Measurements from ENCODE around the gene TRIM2.
A peak's percentile ranks its signal among the peaks of the same experiment; 100 is the strongest.

The TRIM2 gene

GRCh38 chr4:153332936-153333335 is 128.7 kb downstream of the TRIM2 start:
- DNase-seq = no peak
- Histone ChIP-seq H4K5ac (ENCODE audit: low read length) (no peak overlapping the region), H2BK120ac (ENCODE audit: low read depth, low read length) (no peak overlapping the region), H4K8ac (ENCODE audit: low read depth, low read length) (no peak overlapping the region), H3K79me2 (ENCODE audit: control insufficient read depth, insufficient read depth, low read length) (no peaks in the 10 kb centered on the region), H3K23ac (ENCODE audit: low read length) (no peak overlapping the region), H3K4me1 (ENCODE audit: control insufficient read depth, low read depth, low read length) (no peaks in the 10 kb centered on the region), H3K27me3 (ENCODE audit: insufficient read depth, low read length, poor library complexity) (no peaks in the 10 kb centered on the region), H3K56ac (ENCODE audit: low read length) (no peak overlapping the region), H3K4me3 (ENCODE audit: low read length) (no peak overlapping the region), H3K4me2 (ENCODE audit: low read length) (no peak overlapping the region), H3K18ac (ENCODE audit: low read length) (no peak overlapping the region), H3K27ac (ENCODE audit: low read depth, low read length) (no peak overlapping the region), H3K9ac (ENCODE audit: low read length) (no peak overlapping the region), H3K4ac (ENCODE audit: low read depth, low read length) (no peak overlapping the region), H2AK5ac (ENCODE audit: low read length) (no peak overlapping the region), H2BK15ac (replicated peaks; ENCODE audit: low read depth) (no peak overlapping the region), H3K36me3 (ENCODE audit: control insufficient read depth, insufficient read depth, low read length) (no peaks in the 10 kb centered on the region), H3K79me1 (ENCODE audit: low read length) (no peaks in the 10 kb centered on the region), H2BK5ac (ENCODE audit: low read length) (no peak overlapping the region)
- WGBS (ENCODE audit: extremely low coverage, insufficient coverage, low lambda C conversion rate) = no CpG with 5 or more reads among the region's 2 CpGs

GRCh38 chr4:153333874-153334273 is 129.6 kb downstream of the TRIM2 start:
- Histone ChIP-seq H3K18ac (ENCODE audit: low read length) (no peak overlapping the region), H3K36me3 (ENCODE audit: control insufficient read depth, insufficient read depth, low read length) (no peaks in the 10 kb centered on the region), H4K8ac (ENCODE audit: low read depth, low read length) (no peak overlapping the region)

GRCh38 chr4:153335665-153336064 is 131.4 kb downstream of the TRIM2 start:
- Histone ChIP-seq H3K9ac (ENCODE audit: low read length) (no peak overlapping the region), H4K5ac (ENCODE audit: low read length) (no peak overlapping the region), H3K4me1 (ENCODE audit: control insufficient read depth, low read depth, low read length) (no peaks in the 10 kb centered on the region), H3K79me1 (ENCODE audit: low read length) (no peaks in the 10 kb centered on the region), H3K18ac (ENCODE audit: low read length) (no peak overlapping the region), H4K8ac (ENCODE audit: low read depth, low read length) (no peak overlapping the region), H2BK120ac (ENCODE audit: low read depth, low read length) (no peak overlapping the region), H3K4me3 (ENCODE audit: low read length) (no peak overlapping the region), H3K36me3 (ENCODE audit: control insufficient read depth, insufficient read depth, low read length) (no peaks in the 10 kb centered on the region), H2BK15ac (replicated peaks; ENCODE audit: low read depth) (no peak overlapping the region), H3K27ac (ENCODE audit: low read depth, low read length) (no peak overlapping the region), H3K56ac (ENCODE audit: low read length) (no peak overlapping the region), H3K79me2 (ENCODE audit: control insufficient read depth, insufficient read depth, low read length) (no peaks in the 10 kb centered on the region), H2AK5ac (ENCODE audit: low read length) (no peak overlapping the region), H2BK5ac (ENCODE audit: low read length) (no peak overlapping the region), H3K4me2 (ENCODE audit: low read length) (no peak overlapping the region), H3K27me3 (ENCODE audit: insufficient read depth, low read length, poor library complexity) (no peaks in the 10 kb centered on the region), H3K23ac (ENCODE audit: low read length) (no peak overlapping the region), H3K4ac (ENCODE audit: low read depth, low read length) (no peak overlapping the region)
- DNase-seq = no peak
- WGBS (ENCODE audit: extremely low coverage, insufficient coverage, low lambda C conversion rate) = no CpG with 5 or more reads among the region's 4 CpGs

More at GRCh38 chr4:153333874-153334273, 129.6 kb downstream of the TRIM2 start:
- Histone ChIP-seq H3K56ac (ENCODE audit: low read length) (no peak overlapping the region), H2BK120ac (ENCODE audit: low read depth, low read length) (no peak overlapping the region), H3K23ac (ENCODE audit: low read length) (no peak overlapping the region), H3K4me3 (ENCODE audit: low read length) (no peak overlapping the region), H3K4me1 (ENCODE audit: control insufficient read depth, low read depth, low read length) (no peaks in the 10 kb centered on the region), H3K27ac (ENCODE audit: low read depth, low read length) (no peak overlapping the region), H3K79me1 (ENCODE audit: low read length) (no peaks in the 10 kb centered on the region), H3K27me3 (ENCODE audit: insufficient read depth, low read length, poor library complexity) (no peaks in the 10 kb centered on the region), H4K5ac (ENCODE audit: low read length) (no peak overlapping the region), H2AK5ac (ENCODE audit: low read length) (no peak overlapping the region), H2BK5ac (ENCODE audit: low read length) (no peak overlapping the region), H3K9ac (ENCODE audit: low read length) (no peak overlapping the region), H3K79me2 (ENCODE audit: control insufficient read depth, insufficient read depth, low read length) (no peaks in the 10 kb centered on the region), H2BK15ac (replicated peaks; ENCODE audit: low read depth) (no peak overlapping the region), H3K4me2 (ENCODE audit: low read length) (no peak overlapping the region), H3K4ac (ENCODE audit: low read depth, low read length) (no peak overlapping the region)
- DNase-seq = no peak

GRCh38 chr4:153337686-153338085 is 133.4 kb downstream of the TRIM2 start:
- no peak overlapping the region for H3K23ac ChIP-seq (ENCODE audit: low read length)

GRCh38 chr4:153341575-153342090 is 137.4 kb downstream of the TRIM2 start:
- Histone ChIP-seq H4K8ac (ENCODE audit: low read depth, low read length) (no peak overlapping the region), H2BK5ac (ENCODE audit: low read length) (no peak overlapping the region), H3K79me2 (ENCODE audit: control insufficient read depth, insufficient read depth, low read length) (peaks cover 2% of the 10 kb centered on the region), H2AK5ac (ENCODE audit: low read length) (no peak overlapping the region), H3K27me3 (ENCODE audit: insufficient read depth, low read length, poor library complexity) (no peaks in the 10 kb centered on the region), H3K36me3 (ENCODE audit: control insufficient read depth, insufficient read depth, low read length) (no peaks in the 10 kb centered on the region), H3K4me1 (ENCODE audit: control insufficient read depth, low read depth, low read length) (peaks cover 3% of the 10 kb centered on the region), H3K23ac (ENCODE audit: low read length) (no peak overlapping the region), H2BK120ac (ENCODE audit: low read depth, low read length) (no peak overlapping the region), H4K5ac (ENCODE audit: low read length) (no peak overlapping the region), H3K4ac (ENCODE audit: low read depth, low read length) (no peak overlapping the region), H3K4me2 (ENCODE audit: low read length) (no peak overlapping the region), H3K79me1 (ENCODE audit: low read length) (peaks cover 2% of the 10 kb centered on the region), H3K4me3 (ENCODE audit: low read length) (no peak overlapping the region), H2BK15ac (replicated peaks; ENCODE audit: low read depth) (no peak overlapping the region), H3K18ac (ENCODE audit: low read length) (no peak overlapping the region), H3K56ac (ENCODE audit: low read length) (no peak overlapping the region), H3K27ac (ENCODE audit: low read depth, low read length) (no peak overlapping the region), H3K9ac (ENCODE audit: low read length) (no peak overlapping the region)
- WGBS (ENCODE audit: extremely low coverage, insufficient coverage, low lambda C conversion rate) = no CpG with 5 or more reads among the region's 5 CpGs
- DNase-seq = peak; percentile 11

More at GRCh38 chr4:153337686-153338085, 133.4 kb downstream of the TRIM2 start:
- no peak overlapping the region for H3K4ac ChIP-seq (ENCODE audit: low read depth, low read length)
- H3K36me3 ChIP-seq (ENCODE audit: control insufficient read depth, insufficient read depth, low read length) = no peaks in the 10 kb centered on the region
- H3K4me1 ChIP-seq (ENCODE audit: control insufficient read depth, low read depth, low read length) = peaks cover 2% of the 10 kb centered on the region
- no CpG with 5 or more reads among the region's 4 CpGs for WGBS (ENCODE audit: extremely low coverage, insufficient coverage, low lambda C conversion rate)
- H2AK5ac ChIP-seq (ENCODE audit: low read length) = no peak overlapping the region
- no peak overlapping the region for H3K9ac ChIP-seq (ENCODE audit: low read length)
- H3K79me1 ChIP-seq (ENCODE audit: low read length) = no peaks in the 10 kb centered on the region
- H3K79me2 ChIP-seq (ENCODE audit: control insufficient read depth, insufficient read depth, low read length) = no peaks in the 10 kb centered on the region
- H3K56ac ChIP-seq (ENCODE audit: low read length) = no peak overlapping the region
- no peak overlapping the region for H3K4me2 ChIP-seq (ENCODE audit: low read length)
- H3K27me3 ChIP-seq (ENCODE audit: insufficient read depth, low read length, poor library complexity) = no peaks in the 10 kb centered on the region
- no peak overlapping the region for H3K27ac ChIP-seq (ENCODE audit: low read depth, low read length)
- no peak overlapping the region for H4K8ac ChIP-seq (ENCODE audit: low read depth, low read length)
- no peak overlapping the region for H3K18ac ChIP-seq (ENCODE audit: low read length)
- H4K5ac ChIP-seq (ENCODE audit: low read length) = no peak overlapping the region
- no peak overlapping the region for H2BK120ac ChIP-seq (ENCODE audit: low read depth, low read length)
- no peak for DNase-seq
- no peak overlapping the region for H2BK5ac ChIP-seq (ENCODE audit: low read length)
- H3K4me3 ChIP-seq (ENCODE audit: low read length) = no peak overlapping the region
- H2BK15ac ChIP-seq (replicated peaks; ENCODE audit: low read depth) = no peak overlapping the region

Data from mesendoderm (in vitro differentiated cells).